Caco-2 (cell line): ENCODE data around the gene CUL9. TPM values are rescaled to one million over a fixed set of nuclear protein-coding genes. Genes with fewer than 3 reads are reported as not detected.

Source experiments
- BruUV-seq: library from RNA; stranded (reverse); fragments of 400-500 nt; replicated peaks from 2 replicates; lab custom pipeline; 2021; lab: Mats Ljungman, UMichigan
- CTCF ChIA-PET: fragments of 300-600 bp; sonication (Branson Sonifier 250); formaldehyde crosslinking; loops from one replicate; lab custom pipeline; 2022; ENCODE audit warnings: antibody characterized with exemption; lab: Charles Lee
- POLR2A ChIA-PET: fragments of 300-600 bp; sonication (Branson Sonifier 250); formaldehyde crosslinking; loops from one replicate; lab custom pipeline; 2022; ENCODE audit warnings: antibody characterized with exemption; lab: Charles Lee
- DNase-seq, 2 experiments: peaks; one replicate each; pipeline versions ENCODE4 v3.0.0 to v3.0.0-alpha.2; 2020 to 2022
- H3K27me3 ChIP-seq: replicated peaks from 2 replicates; pipeline ENCODE4 v1.6.0; 2011; ENCODE audit warnings: low read length; ENCODE audit not compliant: control insufficient read depth, insufficient read depth
- H3K36me3 ChIP-seq: 2 replicates; pipeline ENCODE4 v1.5.1; 2011; ENCODE audit warnings: low read length; ENCODE audit not compliant: control insufficient read depth, insufficient read depth
- H3K4me1 ChIP-seq: fragments of 250-450 bp; sonication (Bioruptor Pico); 2 replicates; pipeline ENCODE4 v1.5.1; 2020; ENCODE audit warnings: mild to moderate bottlenecking
- H3K4me3 ChIP-seq: 2 replicates; pipeline ENCODE4 v1.5.1; 2011; ENCODE audit warnings: low read depth, mild to moderate bottlenecking, control low read depth, low read length
- H3K9me3 ChIP-seq: fragments of 250-450 bp; sonication (Bioruptor Pico); 2 replicates; pipeline ENCODE4 v1.5.1; 2020; ENCODE audit warnings: mild to moderate bottlenecking, moderate library complexity
- H3K27ac Mint-ChIP-seq: one replicate; pipeline ENCODE4 v1.8.0; 2022; ENCODE audit warnings: mixed read lengths; ENCODE audit not compliant: unreplicated experiment
- H3K27me3 Mint-ChIP-seq: one replicate; pipeline ENCODE4 v1.8.0; 2022; ENCODE audit warnings: mixed read lengths; ENCODE audit not compliant: insufficient read depth, unreplicated experiment
- H3K36me3 Mint-ChIP-seq: one replicate; pipeline ENCODE4 v1.8.0; 2022; ENCODE audit warnings: mild to moderate bottlenecking, mixed read lengths; ENCODE audit not compliant: insufficient read depth, unreplicated experiment
- H3K4me1 Mint-ChIP-seq: one replicate; pipeline ENCODE4 v1.8.0; 2022; ENCODE audit warnings: low read depth, mixed read lengths; ENCODE audit not compliant: unreplicated experiment
- H3K4me3 Mint-ChIP-seq: one replicate; pipeline ENCODE4 v1.8.0; 2022; ENCODE audit warnings: mild to moderate bottlenecking, moderate library complexity, mixed read lengths; ENCODE audit not compliant: unreplicated experiment
- H3K9me3 Mint-ChIP-seq: one replicate; pipeline ENCODE4 v1.8.0; 2022; ENCODE audit warnings: mixed read lengths; ENCODE audit not compliant: unreplicated experiment
- intact Hi-C: fragments of 100-400 bp; cut with micrococcal nuclease; formaldehyde crosslinking; loops from one replicate; pipeline ENCODE4 v1.10.0; 2022; ENCODE audit not compliant: unreplicated experiment
- total RNA-seq: library from RNA; stranded (reverse); gene quantifications from 2 replicates; pipeline ENCODE4 v1.2.3, GENCODE V29; 2022
- TF ChIP-seq, protein P1 (sequence below), 2 experiments: fragments of 200-600 bp in 1 of 2; IDR thresholded peaks; 1 replicate in 1 of 2; 2 replicates in 1 of 2; pipeline versions ENCODE4 v1.5.1 to v1.8.0; 2011 to 2022; ENCODE audit warnings: antibody characterized with exemption in 1 of 2, control low read depth in 1 of 2, inconsistent platforms in 1 of 2, low read depth in 1 of 2, low read length in 1 of 2, mild to moderate bottlenecking in 1 of 2, moderate library complexity in 1 of 2; ENCODE audit not compliant: insufficient read depth in 1 of 2, severe bottlenecking in 1 of 2, unreplicated experiment in 1 of 2

CUL9 gene
- total RNA-seq, 1 experiment from 2014 or later: 16.7 TPM

DNA sequence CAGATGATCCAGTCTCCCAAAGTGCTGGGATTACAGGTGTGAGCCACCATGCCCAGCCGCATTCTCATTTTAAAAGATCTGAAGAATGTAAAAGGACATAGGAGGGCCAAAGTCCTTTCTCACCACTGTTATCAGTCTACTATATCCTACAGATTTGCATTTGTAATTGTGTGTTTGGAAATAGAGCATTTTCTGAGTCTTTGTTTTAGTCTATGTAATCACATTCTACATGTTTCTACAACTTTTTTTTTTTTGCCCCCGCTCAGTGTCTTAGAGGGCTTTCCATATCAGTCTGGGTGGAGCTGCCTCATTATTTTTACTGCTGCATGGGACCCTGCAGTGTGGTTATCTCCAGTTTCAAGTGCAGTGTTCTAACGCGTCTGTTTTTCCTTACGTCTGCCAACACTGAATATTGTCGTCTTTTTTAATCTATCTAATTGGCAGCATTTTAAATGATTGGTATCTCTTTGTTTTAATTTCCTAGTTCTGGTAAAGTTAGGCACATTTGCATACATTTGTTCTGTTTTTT, 7.8 kb downstream of the CUL9 start:
- CTCF ChIA-PET: no interaction called here
- H3K4me3 Mint-ChIP-seq: no peak overlapping the region
- H3K4me1 Mint-ChIP-seq: peaks cover 5% of the 10 kb centered on the region
- BruUV-seq: no TSS peak
- no peaks in the 10 kb centered on the region for H3K27me3 Mint-ChIP-seq
- H3K27me3 ChIP-seq: no peaks in the 10 kb centered on the region
- H3K9me3 Mint-ChIP-seq: no peaks in the 10 kb centered on the region
- H3K9me3 ChIP-seq: no peaks in the 10 kb centered on the region
- no peak overlapping the region for H3K27ac Mint-ChIP-seq
- intact Hi-C loops: no loop called here
- no peaks in the 10 kb centered on the region for H3K36me3 ChIP-seq
- DNase-seq: peak in 1 of 2 experiments; percentile 10
- POLR2A ChIA-PET: no interaction called here
- no peaks in the 10 kb centered on the region for H3K36me3 Mint-ChIP-seq
- TF ChIP-seq, protein P1, sequence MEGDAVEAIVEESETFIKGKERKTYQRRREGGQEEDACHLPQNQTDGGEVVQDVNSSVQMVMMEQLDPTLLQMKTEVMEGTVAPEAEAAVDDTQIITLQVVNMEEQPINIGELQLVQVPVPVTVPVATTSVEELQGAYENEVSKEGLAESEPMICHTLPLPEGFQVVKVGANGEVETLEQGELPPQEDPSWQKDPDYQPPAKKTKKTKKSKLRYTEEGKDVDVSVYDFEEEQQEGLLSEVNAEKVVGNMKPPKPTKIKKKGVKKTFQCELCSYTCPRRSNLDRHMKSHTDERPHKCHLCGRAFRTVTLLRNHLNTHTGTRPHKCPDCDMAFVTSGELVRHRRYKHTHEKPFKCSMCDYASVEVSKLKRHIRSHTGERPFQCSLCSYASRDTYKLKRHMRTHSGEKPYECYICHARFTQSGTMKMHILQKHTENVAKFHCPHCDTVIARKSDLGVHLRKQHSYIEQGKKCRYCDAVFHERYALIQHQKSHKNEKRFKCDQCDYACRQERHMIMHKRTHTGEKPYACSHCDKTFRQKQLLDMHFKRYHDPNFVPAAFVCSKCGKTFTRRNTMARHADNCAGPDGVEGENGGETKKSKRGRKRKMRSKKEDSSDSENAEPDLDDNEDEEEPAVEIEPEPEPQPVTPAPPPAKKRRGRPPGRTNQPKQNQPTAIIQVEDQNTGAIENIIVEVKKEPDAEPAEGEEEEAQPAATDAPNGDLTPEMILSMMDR (IDR thresholded peaks at IDR 0.05; ENCODE audit: insufficient read depth in 1 of 2, low read depth in 1 of 2, low read length in 1 of 2, severe bottlenecking in 1 of 2, unreplicated experiment in 1 of 2): no peak
- no peak overlapping the region for H3K4me3 ChIP-seq
- no peaks in the 10 kb centered on the region for H3K4me1 ChIP-seq

DNA sequence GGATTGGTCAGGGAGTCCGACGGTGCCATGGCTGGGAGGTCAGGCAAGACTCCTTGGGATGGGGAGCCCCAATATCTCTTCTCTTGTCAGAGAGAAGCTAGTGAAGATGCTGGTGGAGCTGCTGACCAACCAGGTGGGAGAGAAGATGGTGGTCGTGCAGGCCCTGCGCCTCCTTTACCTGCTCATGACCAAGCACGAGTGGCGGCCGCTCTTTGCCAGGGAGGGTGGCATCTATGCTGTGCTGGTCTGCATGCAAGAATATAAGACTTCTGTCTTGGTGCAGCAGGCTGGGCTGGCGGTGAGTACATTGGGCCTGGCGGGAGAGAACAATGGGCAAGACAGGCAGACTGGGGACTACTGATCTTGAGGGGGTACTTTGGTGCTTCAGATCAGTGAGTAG, 10.9 kb downstream of the CUL9 start:
- peaks cover 5% of the 10 kb centered on the region for H3K4me1 Mint-ChIP-seq
- no peaks in the 10 kb centered on the region for H3K9me3 Mint-ChIP-seq
- POLR2A ChIA-PET: no interaction called here
- no peaks in the 10 kb centered on the region for H3K9me3 ChIP-seq
- no peaks in the 10 kb centered on the region for H3K4me1 ChIP-seq
- peak overlapping the region; percentile 25 for H3K27ac Mint-ChIP-seq
- no TSS peak for BruUV-seq
- H3K27me3 ChIP-seq: no peaks in the 10 kb centered on the region
- CTCF ChIA-PET: no interaction called here
- no peak for DNase-seq
- H3K27me3 Mint-ChIP-seq: no peaks in the 10 kb centered on the region
- no peak overlapping the region for H3K4me3 Mint-ChIP-seq
- TF ChIP-seq, protein P1 (IDR thresholded peaks at IDR 0.05; ENCODE audit: insufficient read depth in 1 of 2, low read depth in 1 of 2, low read length in 1 of 2, severe bottlenecking in 1 of 2, unreplicated experiment in 1 of 2): no peak
- intact Hi-C loops: no loop called here
- no peaks in the 10 kb centered on the region for H3K36me3 ChIP-seq
- no peak overlapping the region for H3K4me3 ChIP-seq
- no peaks in the 10 kb centered on the region for H3K36me3 Mint-ChIP-seq

DNA sequence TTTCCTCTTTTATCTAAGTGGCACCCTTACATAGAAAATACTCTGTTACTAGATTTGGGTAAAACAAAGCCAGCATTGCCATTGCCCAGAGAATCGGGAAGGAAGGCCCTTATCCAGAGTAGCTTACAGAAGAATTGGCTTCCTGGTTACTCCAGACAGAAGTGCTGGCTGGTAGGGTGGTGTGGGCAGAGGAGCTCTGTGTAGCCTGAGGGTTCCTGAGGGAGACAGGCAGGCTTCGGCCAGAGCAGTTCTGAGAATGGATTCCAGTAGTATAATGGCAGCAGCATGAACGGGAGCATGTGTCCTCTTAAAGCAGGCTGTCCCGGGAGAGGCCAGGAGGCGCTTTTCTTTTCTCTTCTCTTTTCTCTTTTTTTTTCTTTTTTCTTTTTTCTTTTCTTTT, 11.9 kb downstream of the CUL9 start:
- H3K9me3 ChIP-seq: no peaks in the 10 kb centered on the region
- TF ChIP-seq, protein P1 (IDR thresholded peaks at IDR 0.05; ENCODE audit: insufficient read depth in 1 of 2, low read depth in 1 of 2, low read length in 1 of 2, severe bottlenecking in 1 of 2, unreplicated experiment in 1 of 2): no peak
- no peaks in the 10 kb centered on the region for H3K4me1 ChIP-seq
- DNase-seq: no peak
- CTCF ChIA-PET: no interaction called here
- no peak overlapping the region for H3K27ac Mint-ChIP-seq
- no peak overlapping the region for H3K4me3 ChIP-seq
- H3K27me3 ChIP-seq: no peaks in the 10 kb centered on the region
- no peaks in the 10 kb centered on the region for H3K27me3 Mint-ChIP-seq
- no peaks in the 10 kb centered on the region for H3K9me3 Mint-ChIP-seq
- no TSS peak for BruUV-seq
- no peaks in the 10 kb centered on the region for H3K36me3 ChIP-seq
- H3K4me3 Mint-ChIP-seq: no peak overlapping the region
- peaks cover 5% of the 10 kb centered on the region for H3K4me1 Mint-ChIP-seq
- intact Hi-C loops: no loop called here
- H3K36me3 Mint-ChIP-seq: no peaks in the 10 kb centered on the region
- POLR2A ChIA-PET: no interaction called here
